ENCODE results near the gene ZNF780A.

- TF ChIP-seq POLR2A (IDR thresholded peaks at IDR 0.05): no peak
- TF ChIP-seq, protein P1, sequence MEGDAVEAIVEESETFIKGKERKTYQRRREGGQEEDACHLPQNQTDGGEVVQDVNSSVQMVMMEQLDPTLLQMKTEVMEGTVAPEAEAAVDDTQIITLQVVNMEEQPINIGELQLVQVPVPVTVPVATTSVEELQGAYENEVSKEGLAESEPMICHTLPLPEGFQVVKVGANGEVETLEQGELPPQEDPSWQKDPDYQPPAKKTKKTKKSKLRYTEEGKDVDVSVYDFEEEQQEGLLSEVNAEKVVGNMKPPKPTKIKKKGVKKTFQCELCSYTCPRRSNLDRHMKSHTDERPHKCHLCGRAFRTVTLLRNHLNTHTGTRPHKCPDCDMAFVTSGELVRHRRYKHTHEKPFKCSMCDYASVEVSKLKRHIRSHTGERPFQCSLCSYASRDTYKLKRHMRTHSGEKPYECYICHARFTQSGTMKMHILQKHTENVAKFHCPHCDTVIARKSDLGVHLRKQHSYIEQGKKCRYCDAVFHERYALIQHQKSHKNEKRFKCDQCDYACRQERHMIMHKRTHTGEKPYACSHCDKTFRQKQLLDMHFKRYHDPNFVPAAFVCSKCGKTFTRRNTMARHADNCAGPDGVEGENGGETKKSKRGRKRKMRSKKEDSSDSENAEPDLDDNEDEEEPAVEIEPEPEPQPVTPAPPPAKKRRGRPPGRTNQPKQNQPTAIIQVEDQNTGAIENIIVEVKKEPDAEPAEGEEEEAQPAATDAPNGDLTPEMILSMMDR (IDR thresholded peaks at IDR 0.05): no peak
Measured at GRCh38 chr19:40026597-40026970, 64.2 kb downstream of the ZNF780A start.
